HG02938 (cell line): ENCODE results near the gene KIRREL3.
"Not testable (repeated sequence)": the region's sequence is repeated elsewhere in the genome, so short reads cannot be mapped to it uniquely, and the experiment has no call there.

Source experiments
- ATAC-seq: cut with Tn5 transposase; IDR thresholded peaks from one replicate; pipeline ENCODE4 v1.9.1; 2021; ENCODE audit warnings: mild to moderate bottlenecking, moderate library complexity; ENCODE audit not compliant: unreplicated experiment

Gene KIRREL3

DNA sequence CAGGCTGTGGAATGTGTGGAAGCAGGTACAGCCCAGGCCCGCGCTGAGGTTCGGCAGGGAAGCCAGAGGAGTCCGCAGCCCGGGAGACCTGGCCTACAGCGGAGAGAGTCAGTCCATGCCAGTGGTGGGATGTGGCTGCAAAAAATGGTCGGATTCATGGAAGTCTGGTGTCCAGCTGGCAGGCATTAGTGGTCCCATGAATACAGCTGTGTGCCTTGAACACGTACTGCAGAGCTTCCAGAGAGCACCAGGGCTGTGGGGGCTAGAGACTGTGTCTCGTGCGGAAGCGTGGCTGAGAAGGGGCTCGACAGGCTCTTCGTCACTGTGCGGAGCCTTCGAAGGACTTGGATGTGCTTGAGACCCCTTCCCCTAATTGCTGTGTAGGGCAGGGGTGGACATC is 604.3 kb downstream of the KIRREL3 start:
- ATAC-seq = not testable (repeated sequence)

DNA sequence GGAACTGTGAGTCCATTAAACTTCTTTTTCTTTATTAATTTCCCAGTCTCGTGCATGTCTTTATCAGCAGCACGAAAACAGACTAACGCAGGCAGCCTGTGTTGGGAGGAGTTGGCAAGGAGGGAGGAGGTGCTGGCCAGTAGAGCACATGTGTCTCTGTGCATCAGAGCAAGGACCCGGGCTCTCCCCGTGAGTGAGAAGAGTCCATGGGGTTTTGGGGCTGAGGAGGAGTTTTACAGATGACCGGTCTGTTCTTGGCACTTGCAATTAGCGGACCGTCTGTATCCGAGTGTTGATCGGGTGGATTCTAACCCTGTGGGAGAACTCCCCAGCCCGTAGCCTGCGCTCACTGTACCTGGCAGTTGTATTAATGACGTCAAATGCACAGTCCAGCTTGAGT is 604.8 kb downstream of the KIRREL3 start:
- not testable (repeated sequence) for ATAC-seq

DNA sequence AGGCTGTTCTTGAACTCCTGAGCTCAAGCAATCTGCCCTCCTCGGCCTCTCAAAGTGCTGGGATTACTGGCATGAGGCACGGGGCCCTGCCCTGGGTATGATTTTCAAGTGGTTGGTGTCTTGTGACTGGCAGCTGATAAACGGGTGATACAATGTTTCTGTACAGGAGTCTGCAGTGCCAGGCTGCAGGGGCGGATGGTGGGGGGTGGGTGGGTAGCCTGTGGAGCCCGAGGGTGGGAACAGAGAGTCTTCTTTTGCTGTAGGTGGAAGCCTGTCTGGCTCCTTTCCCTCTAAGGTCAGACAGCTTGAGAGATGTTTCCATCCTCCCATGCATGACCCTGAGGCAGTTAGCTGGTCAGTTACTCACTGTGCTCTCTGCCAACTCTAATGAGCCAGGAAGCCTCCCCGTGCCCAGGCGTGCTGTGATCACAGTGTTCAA is 605.9 kb downstream of the KIRREL3 start:
- not testable (repeated sequence) for ATAC-seq

DNA sequence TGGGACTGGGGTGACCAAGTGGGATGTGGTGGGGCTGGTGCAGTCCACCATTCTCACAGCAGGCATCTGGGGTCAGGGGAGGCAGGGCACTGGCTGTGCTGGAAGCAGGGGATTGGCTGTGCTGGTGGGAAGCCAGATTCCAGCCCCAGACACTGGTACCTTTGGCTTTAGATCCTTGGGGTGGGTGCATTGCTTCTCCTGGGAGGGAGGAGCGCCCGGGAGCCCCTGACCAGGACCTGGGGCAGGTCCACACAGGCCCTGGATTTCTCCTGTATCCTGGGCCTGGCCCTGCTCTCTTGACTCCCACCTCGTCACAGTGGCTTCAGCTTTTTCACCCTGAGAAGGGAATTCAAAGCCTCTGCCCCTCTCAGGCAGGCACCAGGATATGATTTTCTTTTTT is 606.5 kb downstream of the KIRREL3 start:
- ATAC-seq = no peak

DNA sequence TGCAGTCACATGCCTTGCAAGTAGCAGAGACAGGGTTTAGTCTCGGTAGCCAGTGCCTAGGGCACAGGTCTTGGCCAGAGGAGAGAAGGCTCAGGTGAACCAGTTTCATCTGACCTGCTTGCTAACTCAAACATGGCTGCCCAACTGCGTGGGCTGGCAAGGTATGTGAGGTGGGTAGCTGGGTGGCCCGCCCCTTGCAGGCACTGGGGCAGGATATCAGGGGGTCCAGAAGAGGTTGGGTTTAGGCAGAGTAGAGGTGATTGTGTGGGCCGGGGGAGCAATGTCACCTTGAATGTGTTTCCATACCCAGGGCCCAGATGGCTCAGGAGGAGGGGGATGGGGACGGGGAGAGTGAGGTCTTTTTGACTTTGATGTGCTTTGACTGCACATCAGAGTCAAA is 607.4 kb downstream of the KIRREL3 start:
- ATAC-seq = no peak

DNA sequence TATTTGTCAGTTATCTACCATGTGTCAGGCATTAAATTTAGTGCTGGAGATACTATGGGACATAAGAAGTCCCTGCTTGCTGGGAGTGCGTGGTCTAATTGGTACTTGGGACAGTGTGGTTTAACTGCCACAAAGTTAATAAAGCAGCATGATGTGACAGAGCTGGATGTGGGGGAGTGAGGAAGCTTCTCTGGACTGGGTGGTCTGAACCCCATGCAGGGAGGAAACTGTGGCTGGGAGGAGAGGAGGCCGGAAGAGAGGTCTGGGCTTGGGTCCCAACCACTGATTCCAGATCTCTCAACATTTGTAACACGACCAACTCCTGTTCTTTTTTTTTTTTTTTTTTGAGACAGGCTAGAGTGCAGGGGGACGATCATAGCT is 607.9 kb downstream of the KIRREL3 start:
- peak; percentile 26 for ATAC-seq

DNA sequence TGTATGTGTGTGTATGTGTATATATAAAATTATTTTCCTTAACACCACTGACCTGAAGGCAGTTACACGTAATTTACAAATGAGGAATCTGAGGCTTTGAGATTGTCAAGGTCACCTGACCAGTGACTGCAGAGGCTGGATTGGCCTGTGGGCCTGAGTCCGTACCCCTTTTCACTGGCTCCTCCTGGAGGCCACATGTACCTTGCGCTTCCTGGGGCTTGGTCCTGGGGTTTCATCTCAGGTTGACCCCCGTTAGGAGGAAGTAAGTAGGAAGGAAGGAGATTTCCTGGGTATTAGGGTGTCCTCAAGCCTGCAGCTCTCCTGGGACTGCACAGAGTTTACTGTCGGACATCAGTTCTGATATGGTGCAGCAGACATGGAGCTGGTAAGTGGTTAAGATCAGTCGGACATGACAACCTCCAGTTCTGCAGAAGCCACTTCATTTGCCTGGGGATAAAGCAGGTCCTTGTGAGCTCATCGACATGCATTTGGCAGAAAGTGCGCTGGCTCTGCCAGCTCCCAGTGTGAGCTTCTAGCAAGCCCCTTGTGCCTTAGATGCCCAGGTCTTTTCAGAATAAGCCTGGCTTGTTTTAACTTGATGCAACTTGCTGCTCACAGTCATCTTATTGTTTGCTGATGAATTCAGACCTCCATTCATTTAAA is 608.5 kb downstream of the KIRREL3 start:
- peak; percentile 84 for ATAC-seq

DNA sequence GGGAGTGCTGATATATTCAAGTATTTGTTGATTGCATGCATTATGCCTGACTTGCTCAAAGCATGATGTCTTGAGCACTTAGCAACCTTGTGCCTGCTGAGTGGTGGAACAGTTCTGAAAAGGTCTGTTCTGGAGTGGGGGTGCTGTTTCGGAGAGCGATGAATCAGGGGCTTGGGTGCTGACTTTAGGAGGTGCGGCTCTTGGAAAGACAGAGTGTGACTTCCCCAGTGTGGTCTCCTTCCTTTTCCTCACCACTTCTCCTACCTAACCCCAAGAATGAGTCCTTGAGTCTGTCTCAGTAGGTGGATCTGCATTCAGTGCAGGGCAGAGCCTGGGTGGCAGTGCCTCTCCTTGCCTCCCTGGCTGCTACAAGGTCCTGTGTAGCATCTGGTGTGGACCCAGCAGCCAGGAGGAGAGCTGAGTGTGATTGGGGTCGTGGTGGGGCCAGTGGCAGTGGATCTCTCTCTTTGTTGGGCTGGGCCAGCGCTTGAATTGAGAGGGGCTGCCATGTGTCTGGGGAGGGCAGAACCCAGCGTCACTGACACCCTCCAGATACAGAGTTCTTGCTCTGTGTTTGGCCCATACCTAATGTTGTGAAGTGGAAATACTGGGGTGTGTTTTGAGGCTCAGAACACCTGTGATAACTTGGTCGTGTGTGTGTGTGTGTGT is 609.1 kb downstream of the KIRREL3 start:
- no peak for ATAC-seq

DNA sequence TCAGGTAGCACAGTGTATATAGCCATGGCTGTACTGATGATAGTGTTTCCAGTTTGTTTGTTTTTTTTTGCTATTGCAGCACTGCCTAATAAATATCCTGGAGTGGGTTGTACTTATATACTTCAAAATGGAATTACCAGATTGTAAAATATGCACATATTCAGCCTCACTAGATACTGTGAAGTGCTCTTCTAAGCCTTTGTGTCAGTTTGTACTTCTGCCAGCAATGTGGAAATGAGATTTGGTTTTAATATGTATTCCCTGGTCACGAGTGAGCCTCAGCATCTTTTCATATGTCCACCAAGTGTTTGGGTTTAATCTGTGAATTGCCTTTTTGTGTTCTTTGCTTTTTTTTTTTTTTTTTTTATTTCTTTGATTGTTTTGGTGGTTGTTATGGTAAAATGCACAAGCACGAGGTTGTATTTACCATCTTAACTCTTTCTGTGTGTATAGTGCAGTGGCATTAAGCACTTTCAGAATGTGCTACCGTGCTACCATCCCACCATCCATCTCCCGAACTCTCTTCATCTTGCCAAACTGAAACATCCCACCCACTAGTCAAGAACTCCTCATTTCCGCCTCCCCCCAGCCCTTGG is 610.2 kb downstream of the KIRREL3 start:
- no peak for ATAC-seq

DNA sequence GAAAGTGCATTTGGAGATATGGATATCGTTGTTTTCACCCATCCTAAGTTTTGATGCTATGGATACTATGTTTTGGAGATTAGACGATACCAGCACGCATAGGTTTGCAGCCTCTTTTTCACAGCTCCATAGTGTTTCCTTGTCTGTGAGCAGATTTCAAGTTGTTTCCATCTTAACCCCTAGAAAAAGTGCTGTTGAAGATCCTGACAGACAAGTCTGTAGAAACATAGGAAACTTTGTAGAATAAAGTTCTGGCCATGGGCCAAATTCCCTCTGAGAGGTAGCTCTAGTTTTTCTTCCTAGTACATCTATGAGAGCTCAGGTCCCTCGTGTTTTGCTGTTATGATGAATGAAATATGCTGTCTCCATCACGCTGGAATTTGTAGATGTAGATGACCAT is 612.7 kb downstream of the KIRREL3 start:
- no peak for ATAC-seq

DNA sequence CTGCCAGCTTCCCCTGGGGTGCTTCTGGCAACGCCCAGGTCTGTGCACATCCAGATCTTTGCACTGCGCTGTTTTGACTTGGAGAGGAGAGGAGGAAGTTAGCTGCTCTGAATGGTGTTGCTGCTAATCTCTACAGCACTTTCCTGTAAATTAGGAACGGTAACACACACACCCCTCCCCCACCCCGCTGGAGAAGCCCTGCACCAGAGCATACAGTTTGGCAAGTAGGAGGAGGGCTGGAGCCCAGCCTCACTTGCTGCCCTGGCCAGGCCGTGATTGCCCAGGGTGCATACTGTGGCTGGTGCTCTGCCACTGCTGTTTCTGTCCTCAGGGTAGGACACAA is 613.9 kb downstream of the KIRREL3 start:
- not testable (repeated sequence) for ATAC-seq

DNA sequence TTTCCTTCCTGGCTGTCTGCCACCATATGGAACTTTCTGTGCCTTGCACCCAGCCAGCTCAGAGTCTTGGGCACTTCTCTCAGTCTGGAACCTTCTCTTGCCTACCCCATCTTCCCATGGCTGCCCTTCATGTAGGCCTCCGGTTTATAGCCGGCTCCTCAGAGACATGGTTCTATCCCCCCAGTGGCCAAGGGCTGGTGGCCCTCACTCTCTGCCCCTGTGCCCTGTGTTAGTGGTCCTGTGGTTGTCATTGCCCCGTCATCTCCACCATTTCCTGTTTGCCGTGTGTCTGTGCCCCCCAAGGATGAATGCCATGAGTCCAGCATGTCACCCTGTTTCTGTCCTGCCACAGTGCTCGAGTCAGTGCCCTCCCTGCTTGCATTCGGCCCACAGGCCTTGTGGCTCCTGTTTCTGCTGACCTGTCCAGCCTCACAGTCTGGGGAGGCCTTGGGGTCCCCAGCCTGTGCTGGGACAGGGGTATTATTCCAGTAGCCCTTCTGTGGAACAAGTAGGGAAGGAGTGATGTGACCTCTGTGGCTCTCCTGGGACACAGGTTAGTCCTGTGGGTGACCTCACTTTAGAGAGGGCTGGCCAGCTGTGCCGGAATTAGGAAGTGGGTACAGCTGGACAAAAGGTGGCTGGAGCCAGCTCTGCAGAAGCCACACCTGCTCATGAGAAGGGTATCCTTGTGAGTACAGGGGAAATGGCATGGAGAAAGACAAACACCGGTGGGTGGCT is 614.4 kb downstream of the KIRREL3 start:
- ATAC-seq = no peak

DNA sequence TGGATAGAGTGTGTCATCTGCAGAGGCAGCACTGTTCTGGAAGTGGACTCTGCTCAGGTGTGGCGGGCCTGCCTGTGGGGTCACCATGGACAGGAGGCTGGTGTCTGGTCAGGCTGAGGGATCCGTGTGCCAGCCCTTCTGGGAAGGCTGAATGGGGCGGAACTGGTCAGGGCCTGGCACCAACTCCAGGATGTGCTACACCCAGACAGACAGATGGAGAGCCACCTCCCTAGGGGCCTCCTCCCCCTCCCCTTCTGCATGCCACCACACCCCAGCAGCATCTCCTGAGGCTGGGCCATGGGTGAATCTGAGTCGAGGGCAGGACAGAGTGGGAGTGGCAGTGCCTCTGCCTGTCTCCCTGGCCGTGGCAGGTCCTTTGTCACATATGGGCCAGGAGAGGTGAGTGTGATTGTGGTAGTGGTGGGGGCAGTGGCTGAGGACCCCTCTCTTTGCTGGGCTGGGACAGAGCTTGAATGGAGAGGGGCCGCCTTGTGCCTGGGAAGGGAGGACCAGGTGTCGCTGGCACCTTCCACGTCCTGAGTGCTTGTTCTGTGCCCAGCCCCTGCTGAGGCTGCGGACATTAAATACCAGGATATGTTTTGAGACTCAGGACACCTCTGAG is 616.0 kb downstream of the KIRREL3 start:
- ATAC-seq = no peak

DNA sequence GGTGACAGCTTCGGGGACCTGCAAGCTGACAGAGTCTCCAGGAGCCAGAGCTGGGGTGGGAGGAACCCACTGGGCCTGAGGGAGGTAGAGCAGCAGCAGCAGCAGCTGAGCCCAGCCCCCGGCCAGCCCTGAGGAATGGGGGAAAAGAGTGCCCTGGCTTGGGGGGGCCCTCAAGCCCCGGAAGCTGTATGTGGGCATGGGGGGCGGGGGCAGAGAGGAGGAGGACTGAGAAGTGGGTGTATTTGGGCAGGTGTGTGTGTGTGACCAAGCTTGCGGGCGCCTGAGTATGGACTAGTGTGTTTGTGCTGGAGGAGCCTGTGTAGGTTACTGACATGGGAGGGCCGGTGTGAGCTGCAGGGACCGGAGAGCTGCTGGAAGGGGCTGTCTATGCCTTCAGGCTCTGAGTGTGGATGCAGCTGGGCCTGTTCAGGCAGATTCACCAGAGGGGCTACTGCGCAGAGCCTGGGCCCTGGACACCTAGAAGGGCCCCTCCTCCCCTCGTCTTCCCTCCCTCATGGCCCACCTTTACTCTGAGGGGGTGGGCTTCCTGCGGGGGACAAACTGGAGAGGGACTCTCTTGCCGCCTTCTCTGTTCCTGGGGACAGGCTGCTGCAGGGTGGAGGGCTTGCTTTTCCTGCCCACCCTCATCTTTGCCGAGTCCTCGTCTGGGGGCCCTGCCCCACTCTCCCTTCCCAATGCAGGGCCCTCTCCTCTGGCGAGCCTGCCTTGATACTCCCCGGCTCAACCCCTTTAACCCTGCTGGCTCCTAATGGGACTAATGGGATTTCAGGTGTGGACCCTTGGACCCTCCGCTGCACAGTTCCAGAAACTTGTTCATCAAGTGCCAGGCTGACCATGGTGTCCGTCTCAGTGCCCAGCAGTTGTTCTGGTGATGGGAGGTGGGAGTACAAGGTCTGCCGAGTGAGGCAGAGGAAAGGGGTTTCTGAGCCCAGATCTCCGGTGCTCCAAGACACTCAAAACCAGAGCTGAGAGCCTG is 616.9 kb downstream of the KIRREL3 start:
- ATAC-seq = no peak

DNA sequence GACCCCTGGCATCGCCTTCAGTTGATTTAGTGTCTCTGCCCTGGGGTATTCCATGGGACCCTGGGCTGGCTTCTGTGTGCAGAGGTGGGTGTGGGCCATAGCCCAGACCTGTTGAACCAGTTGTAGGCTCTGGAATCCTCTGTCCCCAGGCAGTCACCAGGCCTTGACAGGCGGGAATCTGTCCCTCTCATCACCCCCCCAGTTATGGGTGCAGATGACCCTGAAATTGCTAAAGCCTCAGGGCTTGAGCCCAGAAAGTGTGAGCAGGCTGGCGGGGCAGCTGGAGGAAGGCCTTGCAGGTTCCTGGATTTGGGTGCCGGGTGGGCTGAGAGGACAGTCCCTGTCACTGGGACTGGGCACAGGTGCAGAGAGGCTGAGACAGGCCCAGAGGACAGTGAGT is 617.9 kb downstream of the KIRREL3 start:
- ATAC-seq = not testable (repeated sequence)

DNA sequence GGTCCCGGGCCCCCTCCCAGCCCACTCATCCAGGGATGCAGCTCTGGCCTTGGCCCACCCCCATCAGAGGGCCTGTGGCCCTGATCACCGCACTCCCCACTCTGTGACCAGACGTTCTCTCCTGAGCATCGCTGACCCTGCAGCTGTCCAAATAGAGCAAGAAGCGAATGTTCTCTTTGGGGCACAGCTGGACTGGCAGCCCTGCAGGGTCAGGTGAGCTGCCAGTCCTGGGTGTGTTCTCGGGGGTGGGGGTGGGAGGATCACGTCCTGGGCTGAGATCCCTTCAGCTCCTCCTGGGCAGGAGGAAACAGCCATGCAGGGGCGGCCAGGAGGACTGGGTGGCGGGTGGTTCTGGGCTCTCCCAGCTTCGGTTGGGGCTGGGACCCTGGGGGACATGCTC is 618.6 kb downstream of the KIRREL3 start:
- ATAC-seq = not testable (repeated sequence)

DNA sequence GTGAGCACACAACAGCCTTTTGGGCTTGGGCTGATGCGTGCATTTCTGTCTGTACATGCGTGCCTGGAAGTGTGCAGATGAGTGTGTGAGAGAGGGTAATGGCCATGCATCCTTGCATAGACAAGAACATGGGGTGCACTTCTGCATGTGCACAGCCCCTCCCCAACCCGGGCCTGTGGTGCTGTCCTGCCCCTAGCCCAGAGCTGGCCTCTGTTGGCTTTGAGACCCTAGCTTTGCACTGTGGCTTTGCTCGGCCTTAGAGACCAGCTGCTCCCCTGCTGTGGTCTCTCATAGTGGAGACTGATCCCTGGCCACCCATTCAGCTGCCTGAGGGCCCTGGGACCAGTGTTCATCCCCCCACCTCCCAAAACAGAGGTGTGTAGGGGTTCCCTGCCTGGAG is 619.7 kb downstream of the KIRREL3 start:
- no peak for ATAC-seq

DNA sequence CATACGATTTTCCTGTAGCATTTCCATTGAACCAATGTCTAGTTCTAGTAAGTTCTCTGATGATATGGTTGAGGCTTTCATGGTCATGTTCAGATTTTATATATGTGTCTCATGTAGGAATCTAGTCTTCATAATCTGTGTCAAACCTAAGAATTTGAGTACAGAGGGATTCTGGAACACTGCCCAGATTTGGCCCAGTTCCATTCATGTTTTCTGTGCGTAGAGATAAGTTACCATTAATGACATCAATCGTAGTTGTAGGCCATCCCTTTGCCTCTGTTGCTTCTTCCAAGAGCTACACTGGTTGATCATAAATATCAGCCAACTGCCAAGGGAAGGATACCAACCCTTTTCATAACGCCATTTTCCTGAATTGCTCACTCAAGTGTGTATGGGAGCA is 621.8 kb downstream of the KIRREL3 start:
- ATAC-seq = no peak

DNA sequence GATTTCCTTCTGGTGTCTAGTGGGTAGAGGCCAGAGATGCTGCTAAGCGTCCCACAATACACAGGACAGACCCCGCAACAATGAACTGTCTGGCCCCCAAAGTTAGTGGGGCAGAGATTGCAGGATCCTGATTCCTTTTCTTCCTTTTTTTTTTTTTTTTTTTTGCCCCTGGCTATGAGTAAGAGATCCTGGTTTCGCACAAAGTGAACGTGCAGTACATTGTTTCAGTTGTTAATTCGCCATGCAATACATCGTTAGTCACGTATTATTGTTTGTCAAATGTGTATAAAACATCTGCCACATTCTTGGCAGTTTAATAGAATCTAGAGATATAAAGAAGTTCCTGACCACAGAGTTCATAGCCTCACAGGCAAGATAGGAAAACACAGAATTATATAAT is 624.8 kb downstream of the KIRREL3 start:
- ATAC-seq = no peak
